HG03521 (cell line): ENCODE data around the gene MTHFS.
"Not testable (repeated sequence)": the region's sequence is repeated elsewhere in the genome, so short reads cannot be mapped to it uniquely, and the experiment has no call there.

Source experiments
- ATAC-seq: cut with Tn5 transposase; IDR thresholded peaks from one replicate; pipeline ENCODE4 v1.9.1; 2021; ENCODE audit warnings: mild to moderate bottlenecking, moderate library complexity; ENCODE audit not compliant: unreplicated experiment

Gene MTHFS

GRCh38 chr15:79896634-79897379, at the start of gene MTHFS:
TSS of gene MTHFS (minus strand) at chr15:79897014. CDS start at chr15:79896988, 26 bp downstream.
- peak; percentile 68 for ATAC-seq

- ATAC-seq = no peak
Measured at GRCh38 chr15:79944622-79945021, 47.8 kb upstream of the MTHFS start.

GRCh38 chr15:79943820-79944219, 47.0 kb upstream of the MTHFS start:
- ATAC-seq = peak; percentile 77

GRCh38 chr15:79942741-79943481, 46.1 kb upstream of the MTHFS start:
- no peak for ATAC-seq

GRCh38 chr15:79939399-79939798, 42.6 kb upstream of the MTHFS start:
- ATAC-seq = no peak

- no peak for ATAC-seq
Measured at GRCh38 chr15:79938143-79938542, 41.3 kb upstream of the MTHFS start.

GRCh38 chr15:79935556-79936201, 38.9 kb upstream of the MTHFS start:
- ATAC-seq = not testable (repeated sequence)

- ATAC-seq = no peak
Measured at GRCh38 chr15:79933231-79933630, 36.4 kb upstream of the MTHFS start.

- no peak for ATAC-seq
Measured at GRCh38 chr15:79932447-79932846, 35.6 kb upstream of the MTHFS start.

- no peak for ATAC-seq
Measured at GRCh38 chr15:79930516-79930915, 33.7 kb upstream of the MTHFS start.

- ATAC-seq = no peak
Measured at GRCh38 chr15:79929412-79929811, 32.6 kb upstream of the MTHFS start.

- ATAC-seq = not testable (repeated sequence)
Measured at GRCh38 chr15:79926116-79926515, 29.3 kb upstream of the MTHFS start.

- no peak for ATAC-seq
Measured at GRCh38 chr15:79924379-79924778, 27.6 kb upstream of the MTHFS start.

GRCh38 chr15:79923515-79924169, 26.8 kb upstream of the MTHFS start:
- ATAC-seq = peak; percentile 96

- ATAC-seq = peak; percentile 34
Measured at GRCh38 chr15:79923079-79923514, 26.3 kb upstream of the MTHFS start.

GRCh38 chr15:79922512-79923078, 25.8 kb upstream of the MTHFS start:
- ATAC-seq = no peak

GRCh38 chr15:79919749-79920511, 23.1 kb upstream of the MTHFS start:
- ATAC-seq = no peak

- ATAC-seq = no peak
Measured at GRCh38 chr15:79919090-79919748, 22.4 kb upstream of the MTHFS start.

GRCh38 chr15:79918278-79918677, 21.5 kb upstream of the MTHFS start:
- no peak for ATAC-seq
